NCI-H2107 treated with DMSO at 0.1 percent for 48 hours (cell line): ENCODE measurements around the gene UBE2I.
"Not testable (repeated sequence)": the region's sequence is repeated elsewhere in the genome, so short reads cannot be mapped to it uniquely, and the experiment has no call there.

Experiments
- DNase-seq: peaks from one replicate; lab custom pipeline; 2025; ENCODE audit not compliant: unreplicated experiment; lab: John Stamatoyannopoulos, UW

The UBE2I gene

GRCh38 chr16:1328136-1328535, 18.7 kb downstream of the UBE2I start:
- DNase-seq, result not testable (repeated sequence)

GRCh38 chr16:1328961-1329360, 19.5 kb downstream of the UBE2I start:
- not testable (repeated sequence) for DNase-seq

DNA sequence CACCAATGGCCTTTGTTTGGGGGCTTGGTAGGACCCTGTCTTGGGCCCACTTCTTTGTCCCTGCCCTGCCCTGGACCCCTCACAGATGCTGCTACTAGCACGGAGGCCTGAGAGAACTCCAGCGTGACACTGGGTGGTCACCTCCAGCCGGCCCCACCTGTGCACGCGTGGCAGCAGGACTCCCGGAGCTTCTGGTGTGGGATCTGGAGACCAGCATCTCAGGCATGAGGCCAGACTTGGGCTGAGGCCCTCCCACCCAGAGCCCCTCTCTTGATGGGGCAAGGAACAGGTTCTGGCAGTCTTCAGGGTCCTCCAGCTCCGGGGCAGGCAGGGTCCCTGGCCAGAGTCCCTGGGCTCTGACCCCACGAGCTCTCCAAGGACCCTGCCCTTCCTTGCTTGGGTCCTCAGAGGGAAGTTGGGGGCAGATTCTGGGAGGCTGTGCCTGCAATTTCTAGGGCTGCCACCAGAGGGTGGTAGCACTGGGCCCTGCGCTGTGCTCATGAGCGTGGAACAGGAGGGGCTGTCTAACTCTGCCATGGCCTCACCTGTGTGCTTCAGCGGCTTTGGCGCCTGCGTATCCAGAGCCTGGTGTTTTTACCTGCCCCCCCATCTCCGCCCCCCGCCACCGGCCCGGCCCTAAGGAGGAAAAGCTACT, 21.0 kb downstream of the UBE2I start:
- DNase-seq, result no peak

- no peak for DNase-seq
Measured at GRCh38 chr16:1330931-1331711, 21.7 kb downstream of the UBE2I start.

DNA sequence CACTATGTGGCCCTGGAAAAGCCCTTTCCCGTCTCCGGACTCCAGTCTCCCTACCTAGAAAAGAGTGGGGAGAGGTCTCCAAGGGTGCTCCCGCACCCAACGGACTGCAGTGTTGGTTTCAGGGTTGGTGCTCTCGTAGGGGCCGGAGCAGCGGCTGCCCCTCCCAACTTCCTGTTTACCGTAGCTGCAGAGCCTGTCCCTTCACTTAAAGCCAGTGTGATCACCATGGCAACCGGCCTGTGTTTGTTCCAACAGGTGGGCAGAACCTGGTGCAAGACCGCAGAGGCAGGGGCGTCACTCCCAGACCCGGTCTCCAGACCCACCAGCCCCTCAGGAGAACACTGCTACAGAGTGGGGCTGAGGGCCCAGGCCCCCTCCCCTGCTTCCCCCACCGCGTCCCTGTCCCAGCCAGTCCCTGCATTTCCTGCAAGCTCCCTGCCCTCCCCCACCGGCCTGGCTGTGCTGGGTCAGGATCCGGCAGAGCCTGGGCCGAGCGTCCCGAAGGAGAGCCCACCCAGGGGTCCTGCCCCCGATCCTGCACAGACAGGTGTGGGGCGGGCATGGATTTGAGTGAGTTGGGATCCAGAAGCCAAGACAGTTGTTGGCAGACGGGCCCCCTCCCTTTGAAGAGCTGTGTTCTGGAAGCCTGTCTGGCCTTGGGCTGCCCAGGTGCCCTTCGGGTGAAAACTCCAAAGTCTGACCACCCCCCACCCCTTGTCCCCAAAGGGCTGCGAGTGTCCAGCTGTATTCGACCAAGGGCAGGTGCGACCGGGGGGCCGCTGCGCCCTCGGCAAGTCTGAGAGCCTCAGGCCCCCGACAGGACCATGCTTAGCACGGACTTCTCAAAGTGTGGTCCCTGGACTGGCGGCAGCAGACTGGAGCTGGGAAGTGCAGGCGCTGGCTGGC, 22.5 kb downstream of the UBE2I start:
- DNase-seq, result peak; percentile 30

- no peak for DNase-seq
Measured at GRCh38 chr16:1332618-1333148, 23.2 kb downstream of the UBE2I start.

DNA sequence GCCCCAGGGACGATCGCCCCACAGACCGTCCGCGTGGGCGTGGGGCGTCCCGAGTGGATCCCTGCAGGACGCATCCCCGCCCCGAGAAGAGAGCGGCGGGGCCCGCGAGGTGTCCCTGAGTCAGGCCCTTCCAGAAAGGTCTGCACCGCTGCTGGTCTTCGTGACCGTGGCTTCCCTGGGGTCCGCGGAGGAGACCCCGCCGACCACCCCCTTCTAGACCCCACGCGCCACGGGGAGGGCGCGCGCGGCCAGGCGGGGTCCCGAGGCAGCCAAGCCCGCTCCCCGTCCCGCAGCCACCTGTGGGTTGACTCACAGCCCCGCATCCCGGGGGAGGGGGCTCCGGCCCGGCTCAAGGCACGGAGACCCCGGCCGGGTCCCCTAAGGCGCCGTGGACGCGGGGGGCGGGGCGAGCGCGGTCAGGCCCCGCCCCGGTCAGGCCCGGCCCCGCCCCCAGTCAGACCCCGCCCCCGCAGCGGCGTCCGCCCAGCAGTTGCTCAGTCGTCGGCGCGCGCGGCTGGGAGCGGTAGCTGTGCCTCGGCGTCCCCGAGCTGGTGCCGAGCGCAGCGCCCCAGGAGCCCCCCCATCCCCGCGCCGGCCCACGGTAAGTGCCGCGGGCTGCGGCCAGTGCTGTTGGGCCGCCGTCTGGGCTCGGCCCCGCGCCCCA, 23.8 kb downstream of the UBE2I start, which contains the start of gene BAIAP3:
Gene BAIAP3 (plus strand): TSS at position 497 of the 664 bp plus-strand sequence. CDS start 4,905 bp downstream, outside the sequence.
- no peak for DNase-seq

DNA sequence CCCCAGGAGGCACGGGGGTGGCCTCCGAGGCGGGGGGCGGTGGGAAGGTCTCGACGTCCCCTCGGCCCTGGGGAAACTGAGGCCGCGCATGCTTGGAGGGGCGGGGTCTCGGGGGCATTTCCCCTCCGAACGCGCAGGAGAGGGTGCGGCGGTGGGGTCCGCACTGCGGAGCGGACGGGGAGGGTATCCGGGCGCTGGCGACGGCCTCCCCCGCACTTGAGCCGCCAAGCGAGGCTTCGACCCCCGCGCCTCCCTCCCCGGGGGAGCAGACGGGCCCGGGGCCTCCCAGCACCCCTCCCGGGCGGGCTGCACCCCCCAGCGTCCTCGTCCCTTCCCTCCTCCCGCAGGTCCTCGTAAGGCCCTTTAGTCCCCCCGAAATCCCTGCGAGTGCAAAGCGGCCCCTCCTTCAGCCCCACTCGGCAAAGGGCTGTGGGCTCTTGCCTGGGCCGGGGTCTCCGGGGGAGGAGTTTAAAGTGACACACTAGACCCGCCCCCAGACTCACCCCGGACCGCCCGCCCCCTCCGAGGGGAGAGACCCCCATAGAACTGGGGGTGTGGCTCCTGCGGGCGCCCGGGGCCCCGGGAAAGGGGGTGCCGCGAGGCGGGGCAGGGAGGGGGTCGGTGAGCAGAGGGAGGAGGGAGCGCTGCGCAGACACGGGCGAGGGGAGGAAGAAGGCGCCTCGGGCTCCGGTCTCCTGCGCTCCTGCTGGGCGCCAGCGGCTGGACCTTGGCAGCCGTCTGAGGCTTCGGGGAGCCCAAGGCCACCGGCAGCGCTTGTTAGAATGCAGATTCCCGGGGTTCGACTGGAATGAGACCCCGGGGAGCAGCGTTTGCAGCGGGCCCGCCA, 24.6 kb downstream of the UBE2I start:
- DNase-seq, result no peak

GRCh38 chr16:1334739-1335138, 25.3 kb downstream of the UBE2I start:
- no peak for DNase-seq

- no peak for DNase-seq
Measured at GRCh38 chr16:1335211-1335971, 26.0 kb downstream of the UBE2I start.

GRCh38 chr16:1335996-1336395, 26.6 kb downstream of the UBE2I start:
- no peak for DNase-seq

- no peak for DNase-seq
Measured at GRCh38 chr16:1336619-1337018, 27.2 kb downstream of the UBE2I start.

DNA sequence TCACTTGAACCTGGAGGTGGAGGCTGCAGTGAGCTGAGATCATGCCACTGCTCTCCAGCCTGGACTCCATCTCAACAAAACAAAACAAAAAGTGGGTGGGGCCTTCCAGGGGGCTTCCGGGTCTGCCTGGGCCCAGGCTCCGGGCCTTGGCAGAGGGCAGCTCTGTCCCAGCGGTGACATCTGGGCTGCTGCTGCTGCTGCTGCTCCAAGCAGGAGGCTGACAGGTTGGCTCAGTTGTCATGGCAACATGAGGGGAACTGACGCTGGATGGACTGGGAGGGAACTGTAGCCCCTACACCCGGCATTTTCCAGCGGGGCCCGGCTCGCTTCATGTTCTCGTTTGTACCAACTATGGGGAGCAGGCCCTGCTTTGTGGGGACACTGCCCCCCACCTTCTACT, 28.1 kb downstream of the UBE2I start:
- DNase-seq, result no peak

- no peak for DNase-seq
Measured at GRCh38 chr16:1338119-1338730, 28.8 kb downstream of the UBE2I start.

DNA sequence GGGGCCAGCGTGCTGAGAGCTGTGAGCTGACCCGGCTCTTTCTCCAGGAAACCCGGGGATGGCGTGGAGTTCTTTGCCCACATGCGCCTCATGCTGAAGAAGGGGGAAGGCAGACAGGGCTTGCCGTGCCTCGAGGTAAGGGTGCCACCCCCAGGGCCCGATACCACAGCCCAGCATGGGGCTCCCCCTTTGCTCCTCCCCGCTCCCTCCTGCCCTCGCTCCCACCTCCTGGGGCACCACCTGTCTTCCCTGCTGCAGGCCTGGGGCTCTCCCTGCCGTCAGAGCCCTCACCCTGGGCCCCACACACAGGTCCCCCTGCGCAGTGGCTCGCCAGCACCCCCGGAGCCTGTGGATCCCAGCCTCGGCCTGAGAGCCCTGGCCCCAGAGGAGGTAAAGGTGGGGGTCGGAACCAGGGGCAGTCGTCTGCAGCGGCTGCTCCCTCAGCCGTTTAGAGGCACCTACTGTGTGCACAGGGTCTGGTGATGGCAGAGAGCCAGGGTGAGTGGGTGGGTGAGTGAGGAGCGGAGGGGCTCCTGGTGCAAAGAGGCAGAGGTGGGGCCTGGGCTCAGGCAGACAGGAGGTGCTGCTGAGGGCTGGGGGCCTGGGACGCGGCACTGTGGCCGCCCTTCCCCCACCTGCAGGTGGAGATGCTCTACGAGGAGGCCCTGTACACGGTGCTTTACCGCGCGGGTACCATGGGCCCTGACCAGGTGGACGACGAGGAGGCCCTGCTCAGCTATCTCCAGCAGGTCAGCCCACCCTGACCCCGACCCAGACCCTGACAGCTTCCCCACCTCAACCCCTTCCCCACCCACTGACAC, 29.6 kb downstream of the UBE2I start:
- DNase-seq, result peak; percentile 18

GRCh38 chr16:1340730-1341494, 31.5 kb downstream of the UBE2I start:
- DNase-seq, result no peak
